ENCODE measurements around the gene PIGT. TPM values are rescaled to one million over a fixed set of nuclear protein-coding genes. Genes with fewer than 3 reads are reported as not detected.

PIGT gene
- total RNA-seq, 2 experiments from 2014 or later, result 43.7 to 47.7 TPM

DNA sequence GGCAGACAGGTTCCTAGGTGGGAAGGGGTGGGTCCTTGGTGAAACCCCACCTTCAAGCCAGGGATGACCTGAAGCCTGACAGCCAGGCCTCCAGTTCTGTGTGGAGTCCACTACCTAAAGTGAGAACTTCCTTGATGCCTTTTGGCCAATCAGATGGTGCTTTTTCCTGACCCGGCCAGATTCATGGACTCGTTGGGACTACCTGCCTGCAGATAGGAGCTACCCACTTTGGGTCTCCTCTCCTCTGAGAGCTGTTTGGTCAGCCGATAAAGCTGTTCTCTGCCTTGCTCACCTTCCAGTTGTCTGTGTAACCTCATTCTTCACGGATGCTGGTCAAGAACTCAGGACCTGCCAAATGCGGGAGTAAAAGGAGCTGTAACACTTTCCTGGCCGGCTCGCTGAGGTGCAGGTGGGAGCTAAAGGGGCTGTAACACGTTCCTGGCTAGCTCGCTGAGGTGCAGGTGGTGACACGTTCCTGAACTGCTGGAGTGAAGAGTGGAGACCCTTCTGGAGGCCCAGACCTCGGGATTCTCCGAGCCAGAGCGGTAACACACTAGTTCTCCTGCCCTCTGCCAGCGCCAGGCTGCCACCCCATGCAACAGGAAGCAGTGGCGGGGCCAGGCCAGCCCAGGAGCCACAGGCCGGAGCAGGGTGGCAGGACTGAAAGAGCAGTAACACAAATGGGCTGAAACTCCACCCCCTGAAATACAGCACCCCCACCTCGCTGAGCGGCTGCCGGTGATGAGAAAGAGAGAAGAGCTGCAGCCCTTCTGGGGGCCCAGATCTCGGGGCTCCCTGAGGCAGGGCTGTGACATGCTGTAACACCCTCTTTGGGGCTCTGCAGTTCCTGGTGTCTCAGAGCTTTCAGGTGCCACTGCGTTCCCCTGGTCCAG is 21.5 kb upstream of the PIGT start:
- Mint-ChIP-seq H3K27ac (no peak overlapping the region), H3K4me3 (no peak overlapping the region), H3K9me3 (no peaks in the 10 kb centered on the region), H3K27me3 (no peaks in the 10 kb centered on the region), H3K36me3 (ENCODE audit: low read depth) (peaks cover 4% of the 10 kb centered on the region), H3K4me1 (ENCODE audit: low read depth) (peaks cover 10% of the 10 kb centered on the region)
- ChIA-PET CTCF (interaction anchor here (1.0 to 3.7 kb wide), 3 partner anchors 19 to 42 kb away, joined by 3 to 14 read pairs (median 13); no protein-coding TSS in a partner anchor), POLR2A (interaction anchor here (0.6 to 1.4 kb wide), 2 partner anchors 23 to 316 kb away, joined by 3 read pairs; no protein-coding TSS in a partner anchor)
- TF ChIP-seq, protein P1, sequence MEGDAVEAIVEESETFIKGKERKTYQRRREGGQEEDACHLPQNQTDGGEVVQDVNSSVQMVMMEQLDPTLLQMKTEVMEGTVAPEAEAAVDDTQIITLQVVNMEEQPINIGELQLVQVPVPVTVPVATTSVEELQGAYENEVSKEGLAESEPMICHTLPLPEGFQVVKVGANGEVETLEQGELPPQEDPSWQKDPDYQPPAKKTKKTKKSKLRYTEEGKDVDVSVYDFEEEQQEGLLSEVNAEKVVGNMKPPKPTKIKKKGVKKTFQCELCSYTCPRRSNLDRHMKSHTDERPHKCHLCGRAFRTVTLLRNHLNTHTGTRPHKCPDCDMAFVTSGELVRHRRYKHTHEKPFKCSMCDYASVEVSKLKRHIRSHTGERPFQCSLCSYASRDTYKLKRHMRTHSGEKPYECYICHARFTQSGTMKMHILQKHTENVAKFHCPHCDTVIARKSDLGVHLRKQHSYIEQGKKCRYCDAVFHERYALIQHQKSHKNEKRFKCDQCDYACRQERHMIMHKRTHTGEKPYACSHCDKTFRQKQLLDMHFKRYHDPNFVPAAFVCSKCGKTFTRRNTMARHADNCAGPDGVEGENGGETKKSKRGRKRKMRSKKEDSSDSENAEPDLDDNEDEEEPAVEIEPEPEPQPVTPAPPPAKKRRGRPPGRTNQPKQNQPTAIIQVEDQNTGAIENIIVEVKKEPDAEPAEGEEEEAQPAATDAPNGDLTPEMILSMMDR (IDR thresholded peaks at IDR 0.05), result no peak
- no peak for ATAC-seq
- intact Hi-C loops (cut with micrococcal nuclease), result no loop called here
- no peak for DNase-seq

DNA sequence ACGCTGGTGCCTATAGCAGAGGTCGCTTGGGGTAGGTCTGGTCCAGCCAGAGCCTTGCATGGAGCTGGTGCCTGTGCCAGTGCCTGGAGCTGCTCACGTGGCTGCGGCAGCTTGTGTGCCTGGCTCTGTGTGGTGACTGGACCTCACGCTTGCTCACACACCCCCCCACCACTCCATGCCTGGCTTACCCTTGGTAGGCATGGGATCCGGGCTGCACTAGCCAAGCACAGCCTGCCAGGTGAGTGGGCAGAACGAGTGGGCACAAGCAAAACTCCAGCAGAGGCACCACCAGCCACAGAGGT is 20.9 kb upstream of the PIGT start:
- ATAC-seq (no peak), DNase-seq (no peak)
- intact Hi-C loops (cut with micrococcal nuclease), result no loop called here
- ChIA-PET POLR2A (interaction anchor here (0.6 kb wide), 1 partner anchor 315 kb away, joined by 3 read pairs; no protein-coding TSS in a partner anchor), CTCF (interaction anchor here (1.0 to 3.7 kb wide), 3 partner anchors 19 to 42 kb away, joined by 3 to 14 read pairs (median 13); no protein-coding TSS in a partner anchor)
- Mint-ChIP-seq H3K4me3 (no peak overlapping the region), H3K36me3 (ENCODE audit: low read depth) (peaks cover 10% of the 10 kb centered on the region), H3K27ac (no peak overlapping the region), H3K9me3 (peaks cover 5% of the 10 kb centered on the region), H3K4me1 (ENCODE audit: low read depth) (peaks cover 10% of the 10 kb centered on the region), H3K27me3 (no peaks in the 10 kb centered on the region)
- TF ChIP-seq, protein P1 (IDR thresholded peaks at IDR 0.05), result no peak

DNA sequence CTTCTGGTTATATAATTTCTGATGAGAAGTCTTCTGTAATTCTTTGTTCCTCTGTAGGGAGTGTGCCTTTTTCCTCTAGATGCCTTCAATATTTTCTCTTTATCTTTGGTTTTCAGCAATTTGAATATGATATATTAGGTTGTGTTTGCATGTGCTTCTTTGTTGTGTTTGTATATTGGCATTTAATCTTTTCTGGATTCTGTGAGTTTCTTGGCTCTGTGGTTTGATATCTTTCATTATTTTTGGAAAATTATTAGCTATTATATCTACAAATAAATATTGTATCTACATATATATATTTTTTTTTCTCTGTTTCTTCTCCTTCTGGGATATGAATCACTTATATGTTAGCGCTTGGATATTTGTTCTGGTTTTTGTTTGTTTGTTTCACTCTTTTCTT is 16.9 kb upstream of the PIGT start:
- CTCF ChIA-PET, result interaction anchor here (1.0 to 1.2 kb wide), 2 partner anchors 25 to 105 kb away, joined by 4 to 9 read pairs; no protein-coding TSS in a partner anchor
- POLR2A ChIA-PET, result no interaction called here
- ATAC-seq, result no peak

DNA sequence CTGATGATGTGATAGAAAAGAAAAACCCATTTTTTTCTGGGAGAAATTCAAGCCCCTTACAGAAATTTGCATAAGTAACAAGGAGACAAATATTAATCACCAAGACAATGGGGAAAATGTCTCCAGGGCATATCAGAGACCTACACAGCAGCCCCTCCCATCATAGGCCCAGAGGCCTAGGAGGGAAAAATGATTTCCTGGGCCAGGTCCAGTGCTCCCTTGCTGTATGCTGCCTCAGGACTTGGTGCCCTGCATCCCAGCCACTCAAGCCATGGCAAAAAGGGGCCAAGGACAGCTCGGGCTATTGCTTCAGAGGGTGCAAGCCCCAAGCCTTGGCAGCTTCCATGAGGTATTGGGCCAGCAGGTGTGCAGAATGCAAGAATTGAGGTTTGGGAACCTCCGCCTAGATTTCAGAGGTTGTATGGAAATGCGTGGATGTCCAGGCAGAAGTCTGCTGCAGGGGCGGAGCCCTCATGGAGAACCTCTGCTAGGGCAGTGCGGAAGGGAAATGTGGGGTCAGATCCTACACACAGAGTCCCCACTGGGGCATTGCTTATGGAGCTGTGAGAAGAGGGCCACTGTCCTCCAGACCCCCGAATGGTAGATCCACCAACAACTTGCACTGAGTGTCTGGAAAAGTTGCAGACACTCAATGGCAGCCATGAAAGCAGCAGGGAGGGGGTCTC is 15.5 kb upstream of the PIGT start:
- intact Hi-C loops (cut with micrococcal nuclease), result no loop called here
- Mint-ChIP-seq H3K27me3 (peaks cover 4% of the 10 kb centered on the region), H3K9me3 (peaks cover 22% of the 10 kb centered on the region), H3K4me1 (ENCODE audit: low read depth) (peaks cover 5% of the 10 kb centered on the region), H3K36me3 (ENCODE audit: low read depth) (peaks cover 32% of the 10 kb centered on the region), H3K4me3 (no peak overlapping the region), H3K27ac (no peak overlapping the region)
- DNase-seq, result no peak
- CTCF ChIA-PET, result interaction anchor here (0.8 kb wide), 1 partner anchor 36 kb away, joined by 4 read pairs; no protein-coding TSS in a partner anchor
- TF ChIP-seq, protein P1 (IDR thresholded peaks at IDR 0.05), result no peak
- ATAC-seq, result no peak
- POLR2A ChIA-PET, result no interaction called here

More for the DNA sequence above, 16.9 kb upstream of the PIGT start:
- Mint-ChIP-seq H3K36me3 (ENCODE audit: low read depth) (peaks cover 31% of the 10 kb centered on the region), H3K27me3 (no peaks in the 10 kb centered on the region), H3K27ac (no peak overlapping the region), H3K4me3 (no peak overlapping the region), H3K4me1 (ENCODE audit: low read depth) (no peaks in the 10 kb centered on the region), H3K9me3 (peaks cover 22% of the 10 kb centered on the region)
- intact Hi-C loops (cut with micrococcal nuclease), result no loop called here
- DNase-seq, result no peak
- TF ChIP-seq, protein P1 (IDR thresholded peaks at IDR 0.05), result no peak
